Measurements from ENCODE around the gene ZNRF3. TPM values are rescaled to one million over a fixed set of nuclear protein-coding genes. Genes with fewer than 3 reads are reported as not detected.

The ZNRF3 gene
- polyA plus RNA-seq, 1 of the 3 experiments (the other 2 are of a cell fraction) = 4.2 TPM

DNA sequence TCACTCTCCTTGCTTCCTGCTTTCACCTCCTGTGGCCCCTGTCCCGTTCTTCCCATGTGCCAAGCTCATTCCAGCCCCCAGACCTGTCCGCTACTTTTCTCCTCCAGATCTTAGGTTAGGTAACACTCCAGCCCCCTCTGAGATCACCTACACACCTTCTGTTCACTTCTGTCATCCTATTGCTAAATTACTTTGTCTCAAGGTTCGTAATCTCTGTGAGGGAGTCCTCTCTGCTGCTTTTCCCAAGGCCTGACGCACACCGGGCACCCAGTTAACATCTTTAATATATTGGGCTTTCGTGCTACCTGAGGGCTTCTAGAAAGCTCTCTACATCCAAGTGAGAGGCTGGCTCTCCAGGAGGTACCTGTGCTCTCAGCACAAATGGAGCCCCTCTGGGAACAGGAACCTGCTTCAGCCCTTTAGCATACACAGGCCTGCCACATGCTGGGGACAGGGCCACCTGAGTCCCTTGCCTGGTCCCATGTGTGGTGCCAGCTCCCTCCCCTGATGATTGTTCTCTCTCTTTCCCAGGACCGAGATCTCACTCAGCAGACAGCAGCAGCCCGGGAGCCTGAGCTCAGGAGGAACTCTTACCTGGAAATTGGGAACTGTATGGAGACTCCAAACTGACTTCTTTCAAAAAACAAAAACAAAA is 169.8 kb downstream of the ZNRF3 start:
- H3K4me1 ChIP-seq (ENCODE audit: control insufficient read depth in 1 of 2, insufficient read depth in 2 of 2, low read depth in 1 of 2, low read length in 1 of 2) = no peaks in the 10 kb centered on the region; a peak in 1 of 4 replicates
- no peak overlapping the region for H3K4me3 ChIP-seq (ENCODE audit: low read depth in 2 of 2, low read length in 1 of 2)
- H2AFZ ChIP-seq (ENCODE audit: low read depth) = no peak overlapping the region
- H3K27ac ChIP-seq (ENCODE audit: low read depth in 2 of 2, low read length in 1 of 2) = no peak overlapping the region
- WGBS (ENCODE audit: low lambda C conversion rate) = 97% methylated on average over 7 of the region's 8 CpGs
- no peaks in the 10 kb centered on the region for H3K9me3 ChIP-seq
- no peak overlapping the region for H3K9ac ChIP-seq
- no peak overlapping the region for H3K4me2 ChIP-seq
- H4K20me1 ChIP-seq (ENCODE audit: insufficient read depth) = no peaks in the 10 kb centered on the region
- DNase-seq = no peak
- no peak for TF ChIP-seq MEF2A (IDR thresholded peaks at IDR 0.05; ENCODE audit: borderline replicate concordance, low read depth)
- TF ChIP-seq SIN3A (IDR thresholded peaks at IDR 0.05; ENCODE audit: borderline replicate concordance, low read depth, low read length) = no peak
- TF ChIP-seq, protein P1, sequence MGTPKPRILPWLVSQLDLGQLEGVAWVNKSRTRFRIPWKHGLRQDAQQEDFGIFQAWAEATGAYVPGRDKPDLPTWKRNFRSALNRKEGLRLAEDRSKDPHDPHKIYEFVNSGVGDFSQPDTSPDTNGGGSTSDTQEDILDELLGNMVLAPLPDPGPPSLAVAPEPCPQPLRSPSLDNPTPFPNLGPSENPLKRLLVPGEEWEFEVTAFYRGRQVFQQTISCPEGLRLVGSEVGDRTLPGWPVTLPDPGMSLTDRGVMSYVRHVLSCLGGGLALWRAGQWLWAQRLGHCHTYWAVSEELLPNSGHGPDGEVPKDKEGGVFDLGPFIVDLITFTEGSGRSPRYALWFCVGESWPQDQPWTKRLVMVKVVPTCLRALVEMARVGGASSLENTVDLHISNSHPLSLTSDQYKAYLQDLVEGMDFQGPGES (IDR thresholded peaks at IDR 0.05; ENCODE audit: low read depth, low read length) = no peak
- no peak for TF ChIP-seq EP300 (IDR thresholded peaks at IDR 0.05; ENCODE audit: borderline replicate concordance in 1 of 2, low read depth in 1 of 2, low read length in 1 of 2)
- peaks cover 4% of the 10 kb centered on the region for H3F3A ChIP-seq (replicated peaks; ENCODE audit: insufficient read depth)
- ChIA-PET POLR2A (no interaction called here), CTCF (interaction anchor here (0.8 to 2.9 kb wide), 5 partner anchors 13 to 224 kb away, joined by 4 to 15 read pairs (median 9); no protein-coding TSS in a partner anchor)
- H3K9me2 ChIP-seq = no peaks in the 10 kb centered on the region
- no peaks in the 10 kb centered on the region for H3K79me2 ChIP-seq (ENCODE audit: insufficient read depth)
- no peaks in the 10 kb centered on the region for H3K27me3 ChIP-seq (ENCODE audit: insufficient read depth)
- peaks cover 0 to 24% of the 10 kb centered on the region in 2 experiments for H3K36me3 ChIP-seq (replicated peaks in 1 of 2; ENCODE audit: control insufficient read depth in 1 of 2, insufficient read depth in 2 of 2, low read length in 1 of 2)

DNA sequence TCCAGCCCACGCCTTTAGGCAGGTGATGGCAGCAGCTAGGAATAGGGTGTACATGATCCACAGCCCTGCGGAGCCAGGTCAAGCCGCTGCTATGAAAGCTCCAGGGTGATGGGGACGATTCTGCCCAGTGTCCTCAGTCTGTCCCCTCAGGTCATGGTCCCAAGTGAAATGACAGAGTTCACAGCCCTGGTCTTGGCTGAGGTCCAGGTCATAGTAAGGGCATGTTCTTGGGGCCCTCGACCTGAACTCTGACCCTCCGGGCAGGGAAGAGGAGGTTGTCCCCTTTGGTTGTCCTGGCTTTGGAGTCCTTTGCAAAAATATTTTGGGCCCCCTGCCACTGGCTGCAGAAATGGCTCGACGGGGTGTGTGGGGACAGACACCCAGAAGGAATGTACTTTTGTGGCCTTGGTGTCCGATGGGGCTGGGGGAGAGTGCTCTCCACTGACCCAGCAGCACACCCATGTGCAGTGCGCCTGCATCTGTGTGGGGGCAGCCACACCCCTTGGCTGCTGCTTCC is 170.9 kb downstream of the ZNRF3 start:
- no peak overlapping the region for H3K4me3 ChIP-seq (ENCODE audit: low read depth in 2 of 2, low read length in 1 of 2)
- peaks cover 0 to 19% of the 10 kb centered on the region in 2 experiments for H3K36me3 ChIP-seq (replicated peaks in 1 of 2; ENCODE audit: control insufficient read depth in 1 of 2, insufficient read depth in 2 of 2, low read length in 1 of 2)
- CTCF ChIA-PET = interaction anchor here (1.3 to 2.9 kb wide), 6 partner anchors 14 to 198 kb away, joined by 3 to 15 read pairs (median 9); no protein-coding TSS in a partner anchor
- H2AFZ ChIP-seq (ENCODE audit: low read depth) = no peak overlapping the region
- WGBS (ENCODE audit: low lambda C conversion rate) = 73% methylated on average over 4 of the region's 10 CpGs
- no peaks in the 10 kb centered on the region; a peak in 1 of 4 replicates for H3K4me1 ChIP-seq (ENCODE audit: control insufficient read depth in 1 of 2, insufficient read depth in 2 of 2, low read depth in 1 of 2, low read length in 1 of 2)
- H3K9ac ChIP-seq = no peak overlapping the region
- POLR2A ChIA-PET = no interaction called here
- no peaks in the 10 kb centered on the region for H4K20me1 ChIP-seq (ENCODE audit: insufficient read depth)
- H3K27me3 ChIP-seq (ENCODE audit: insufficient read depth) = no peaks in the 10 kb centered on the region
- H3F3A ChIP-seq (replicated peaks; ENCODE audit: insufficient read depth) = peaks cover 4% of the 10 kb centered on the region
- no peaks in the 10 kb centered on the region for H3K79me2 ChIP-seq (ENCODE audit: insufficient read depth)
- H3K9me2 ChIP-seq = no peaks in the 10 kb centered on the region
- no peak for DNase-seq
- H3K9me3 ChIP-seq = no peaks in the 10 kb centered on the region
- no peak overlapping the region for H3K4me2 ChIP-seq
- no peak overlapping the region for H3K27ac ChIP-seq (ENCODE audit: low read depth in 2 of 2, low read length in 1 of 2)
- no peak for TF ChIP-seq NRF1 (IDR thresholded peaks at IDR 0.05; ENCODE audit: low read depth, low read length)
- no peak for TF ChIP-seq NFIC (IDR thresholded peaks at IDR 0.05; ENCODE audit: borderline replicate concordance)
- TF ChIP-seq GATA2 (CRISPR knock-in tag; IDR thresholded peaks at IDR 0.05) = no peak
- no peak for TF ChIP-seq FOSL2 (IDR thresholded peaks at IDR 0.05; ENCODE audit: borderline replicate concordance, low read depth)
- TF ChIP-seq, protein P2, sequence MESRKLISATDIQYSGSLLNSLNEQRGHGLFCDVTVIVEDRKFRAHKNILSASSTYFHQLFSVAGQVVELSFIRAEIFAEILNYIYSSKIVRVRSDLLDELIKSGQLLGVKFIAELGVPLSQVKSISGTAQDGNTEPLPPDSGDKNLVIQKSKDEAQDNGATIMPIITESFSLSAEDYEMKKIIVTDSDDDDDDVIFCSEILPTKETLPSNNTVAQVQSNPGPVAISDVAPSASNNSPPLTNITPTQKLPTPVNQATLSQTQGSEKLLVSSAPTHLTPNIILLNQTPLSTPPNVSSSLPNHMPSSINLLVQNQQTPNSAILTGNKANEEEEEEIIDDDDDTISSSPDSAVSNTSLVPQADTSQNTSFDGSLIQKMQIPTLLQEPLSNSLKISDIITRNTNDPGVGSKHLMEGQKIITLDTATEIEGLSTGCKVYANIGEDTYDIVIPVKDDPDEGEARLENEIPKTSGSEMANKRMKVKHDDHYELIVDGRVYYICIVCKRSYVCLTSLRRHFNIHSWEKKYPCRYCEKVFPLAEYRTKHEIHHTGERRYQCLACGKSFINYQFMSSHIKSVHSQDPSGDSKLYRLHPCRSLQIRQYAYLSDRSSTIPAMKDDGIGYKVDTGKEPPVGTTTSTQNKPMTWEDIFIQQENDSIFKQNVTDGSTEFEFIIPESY (IDR thresholded peaks at IDR 0.05; ENCODE audit: borderline replicate concordance, low read depth) = no peak
- no peak for TF ChIP-seq YY1 (IDR thresholded peaks at IDR 0.05; ENCODE audit: low read depth)
- no peak for TF ChIP-seq SIN3A (IDR thresholded peaks at IDR 0.05; ENCODE audit: borderline replicate concordance, low read depth, low read length)
- no peak for TF ChIP-seq EP300 (IDR thresholded peaks at IDR 0.05; ENCODE audit: borderline replicate concordance in 1 of 2, low read depth in 1 of 2, low read length in 1 of 2)
- TF ChIP-seq, protein P3, sequence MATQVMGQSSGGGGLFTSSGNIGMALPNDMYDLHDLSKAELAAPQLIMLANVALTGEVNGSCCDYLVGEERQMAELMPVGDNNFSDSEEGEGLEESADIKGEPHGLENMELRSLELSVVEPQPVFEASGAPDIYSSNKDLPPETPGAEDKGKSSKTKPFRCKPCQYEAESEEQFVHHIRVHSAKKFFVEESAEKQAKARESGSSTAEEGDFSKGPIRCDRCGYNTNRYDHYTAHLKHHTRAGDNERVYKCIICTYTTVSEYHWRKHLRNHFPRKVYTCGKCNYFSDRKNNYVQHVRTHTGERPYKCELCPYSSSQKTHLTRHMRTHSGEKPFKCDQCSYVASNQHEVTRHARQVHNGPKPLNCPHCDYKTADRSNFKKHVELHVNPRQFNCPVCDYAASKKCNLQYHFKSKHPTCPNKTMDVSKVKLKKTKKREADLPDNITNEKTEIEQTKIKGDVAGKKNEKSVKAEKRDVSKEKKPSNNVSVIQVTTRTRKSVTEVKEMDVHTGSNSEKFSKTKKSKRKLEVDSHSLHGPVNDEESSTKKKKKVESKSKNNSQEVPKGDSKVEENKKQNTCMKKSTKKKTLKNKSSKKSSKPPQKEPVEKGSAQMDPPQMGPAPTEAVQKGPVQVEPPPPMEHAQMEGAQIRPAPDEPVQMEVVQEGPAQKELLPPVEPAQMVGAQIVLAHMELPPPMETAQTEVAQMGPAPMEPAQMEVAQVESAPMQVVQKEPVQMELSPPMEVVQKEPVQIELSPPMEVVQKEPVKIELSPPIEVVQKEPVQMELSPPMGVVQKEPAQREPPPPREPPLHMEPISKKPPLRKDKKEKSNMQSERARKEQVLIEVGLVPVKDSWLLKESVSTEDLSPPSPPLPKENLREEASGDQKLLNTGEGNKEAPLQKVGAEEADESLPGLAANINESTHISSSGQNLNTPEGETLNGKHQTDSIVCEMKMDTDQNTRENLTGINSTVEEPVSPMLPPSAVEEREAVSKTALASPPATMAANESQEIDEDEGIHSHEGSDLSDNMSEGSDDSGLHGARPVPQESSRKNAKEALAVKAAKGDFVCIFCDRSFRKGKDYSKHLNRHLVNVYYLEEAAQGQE (IDR thresholded peaks at IDR 0.05; ENCODE audit: low read depth, low read length) = no peak
- TF ChIP-seq, protein P4, sequence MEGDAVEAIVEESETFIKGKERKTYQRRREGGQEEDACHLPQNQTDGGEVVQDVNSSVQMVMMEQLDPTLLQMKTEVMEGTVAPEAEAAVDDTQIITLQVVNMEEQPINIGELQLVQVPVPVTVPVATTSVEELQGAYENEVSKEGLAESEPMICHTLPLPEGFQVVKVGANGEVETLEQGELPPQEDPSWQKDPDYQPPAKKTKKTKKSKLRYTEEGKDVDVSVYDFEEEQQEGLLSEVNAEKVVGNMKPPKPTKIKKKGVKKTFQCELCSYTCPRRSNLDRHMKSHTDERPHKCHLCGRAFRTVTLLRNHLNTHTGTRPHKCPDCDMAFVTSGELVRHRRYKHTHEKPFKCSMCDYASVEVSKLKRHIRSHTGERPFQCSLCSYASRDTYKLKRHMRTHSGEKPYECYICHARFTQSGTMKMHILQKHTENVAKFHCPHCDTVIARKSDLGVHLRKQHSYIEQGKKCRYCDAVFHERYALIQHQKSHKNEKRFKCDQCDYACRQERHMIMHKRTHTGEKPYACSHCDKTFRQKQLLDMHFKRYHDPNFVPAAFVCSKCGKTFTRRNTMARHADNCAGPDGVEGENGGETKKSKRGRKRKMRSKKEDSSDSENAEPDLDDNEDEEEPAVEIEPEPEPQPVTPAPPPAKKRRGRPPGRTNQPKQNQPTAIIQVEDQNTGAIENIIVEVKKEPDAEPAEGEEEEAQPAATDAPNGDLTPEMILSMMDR (IDR thresholded peaks at IDR 0.05) = no peak
- TF ChIP-seq GABPA (IDR thresholded peaks at IDR 0.05; ENCODE audit: low read depth) = no peak
- no peak for TF ChIP-seq JUND (IDR thresholded peaks at IDR 0.05)
- no peak for TF ChIP-seq MXI1 (IDR thresholded peaks at IDR 0.05; ENCODE audit: low read depth, low read length)
- TF ChIP-seq EZH2phosphoT487 (IDR thresholded peaks at IDR 0.05; ENCODE audit: borderline replicate concordance, low read depth) = no peak
- no peak for TF ChIP-seq RXRA (IDR thresholded peaks at IDR 0.05; ENCODE audit: borderline replicate concordance, low read depth)

All from SK-N-SH (cell line).